Endodermal cell (in vitro differentiated cells): ENCODE results near the gene PDE6B. TPM values are rescaled to one million over a fixed set of nuclear protein-coding genes. Genes with fewer than 3 reads are reported as not detected.
A peak's percentile ranks its signal among the peaks of the same experiment; 100 is the strongest.
"Not testable (repeated sequence)": the region's sequence is repeated elsewhere in the genome, so short reads cannot be mapped to it uniquely, and the experiment has no call there.

Source experiments
- DNase-seq: peaks from one replicate; pipeline ENCODE4 v3.0.0-alpha.2; 2017
- H3K27ac ChIP-seq: 2 replicates; pipeline ENCODE4 v1.5.1; 2013; ENCODE audit warnings: mild to moderate bottlenecking, low read depth, low read length, moderate library complexity
- H3K27me3 ChIP-seq: 2 replicates; pipeline ENCODE4 v1.6.1; 2013; ENCODE audit warnings: mild to moderate bottlenecking, low read length, moderate library complexity; ENCODE audit not compliant: insufficient read depth, control insufficient read depth, poor library complexity, severe bottlenecking
- H3K36me3 ChIP-seq: 2 replicates; pipeline ENCODE4 v1.7.0; 2013; ENCODE audit warnings: mild to moderate bottlenecking, low read length, moderate library complexity; ENCODE audit not compliant: control insufficient read depth, insufficient read depth
- H3K4me1 ChIP-seq: one replicate; pipeline ENCODE4 v1.7.0; 2013; ENCODE audit warnings: low read length; ENCODE audit not compliant: control insufficient read depth, insufficient read depth
- H3K4me3 ChIP-seq: 2 replicates; pipeline ENCODE4 v1.5.1; 2013; ENCODE audit warnings: mild to moderate bottlenecking, low read length, moderate library complexity
- H3K9ac ChIP-seq: 2 replicates; pipeline ENCODE4 v1.6.1; 2013; ENCODE audit warnings: mild to moderate bottlenecking, low read length, moderate library complexity; ENCODE audit not compliant: poor library complexity, severe bottlenecking; ENCODE audit errors: extremely low read depth
- H3K9me3 ChIP-seq: 2 replicates; pipeline ENCODE4 v1.6.1; 2013; ENCODE audit warnings: mild to moderate bottlenecking, low read length, moderate library complexity; ENCODE audit not compliant: control insufficient read depth
- H3K27ac Mint-ChIP-seq: 2 replicates; pipeline ENCODE4 v1.8.0; 2020; ENCODE audit warnings: mixed read lengths
- H3K27me3 Mint-ChIP-seq: 2 replicates; pipeline ENCODE4 v1.8.0; 2021; ENCODE audit warnings: mild to moderate bottlenecking, mixed read lengths; ENCODE audit not compliant: insufficient read depth
- H3K36me3 Mint-ChIP-seq: 2 replicates; pipeline ENCODE4 v1.8.0; 2020; ENCODE audit warnings: low read depth, mixed read lengths
- H3K4me1 Mint-ChIP-seq: 2 replicates; pipeline ENCODE4 v1.8.0; 2020; ENCODE audit warnings: mixed read lengths
- H3K4me3 Mint-ChIP-seq: 2 replicates; pipeline ENCODE4 v1.8.0; 2020; ENCODE audit warnings: mild to moderate bottlenecking, moderate library complexity, mixed read lengths
- H3K9me3 Mint-ChIP-seq: 2 replicates; pipeline ENCODE4 v1.8.0; 2020; ENCODE audit warnings: mild to moderate bottlenecking, mixed read lengths
- CTCF ChIP-seq: fragments of 200-600 bp; sonication (generic); conservative IDR thresholded peaks from 2 replicates; pipeline ENCODE4 v1.5.0; 2021; ENCODE audit warnings: antibody characterized with exemption, mild to moderate bottlenecking
- WGBS, 2 experiments: methylation state at CpG; one replicate each; pipeline versions ENCODE4 v1.1.5 to v1.1.7; 2013; ENCODE audit warnings: missing lambda C conversion rate in 2 of 2, mixed read lengths in 1 of 2; ENCODE audit not compliant: insufficient coverage in 1 of 2, insufficient read length in 1 of 2; 5-methylcytosine and 5-hydroxymethylcytosine counted together
- total RNA-seq, 2 donors: library from RNA; stranded (reverse); fragmentation: NEBNext Ultra II Directional in 1 of 2; extraction: Animal tissue kit (Norgen Biotek cat#: 25700) in 1 of 2; gene quantifications; 2 replicates in 1 of 2; 3 replicates in 1 of 2; pipeline ENCODE4 v1.2.1, GENCODE V29; 2021

Gene PDE6B
- total RNA-seq, 2 donors from 2014 or later = 12.4 to 14.6 TPM

- peaks cover 14% of the 10 kb centered on the region for H3K36me3 ChIP-seq
- Mint-ChIP-seq H3K4me3 (no peak overlapping the region), H3K27ac (no peak overlapping the region), H3K36me3 (peaks cover 8% of the 10 kb centered on the region), H3K4me1 (no peaks in the 10 kb centered on the region), H3K27me3 (peaks cover 24% of the 10 kb centered on the region), H3K9me3 (peaks cover 6% of the 10 kb centered on the region)
- H3K4me3 ChIP-seq = no peak overlapping the region
- peaks cover 6% of the 10 kb centered on the region for H3K27me3 ChIP-seq
- H3K9me3 ChIP-seq = no peaks in the 10 kb centered on the region
- no peak for DNase-seq
- 92 to 97% methylated on average over 22 to 46 of the region's 46 CpGs for WGBS, 2 experiments
- H3K4me1 ChIP-seq = no peaks in the 10 kb centered on the region
- TF ChIP-seq CTCF = no peak
- no peak overlapping the region for H3K27ac ChIP-seq
- H3K9ac ChIP-seq = no peak overlapping the region
Measured at GRCh38 chr4:704198-704891, 79.0 kb downstream of the PDE6B start.

- peak overlapping the region; percentile 76 for H3K4me3 ChIP-seq
Measured at GRCh38 chr4:704971-705277, 79.6 kb downstream of the PDE6B start.

GRCh38 chr4:705278-706082, 80.1 kb downstream of the PDE6B start, which contains the start of gene PCGF3:
PCGF3 (plus strand) TSS chr4:705832; CDS start chr4:733681, 27,849 bp downstream.
- H3K4me3 ChIP-seq = peak within 1 kb of the TSS; percentile 89
- peak within 1 kb of the TSS; percentile 53 for H3K4me3 Mint-ChIP-seq
- TF ChIP-seq CTCF = no peak
- peaks cover 6% of the 10 kb centered on the region for H3K27me3 ChIP-seq
- WGBS, 2 experiments = 0 to 3% methylated on average over 23 to 82 of the region's 82 CpGs
- peak within 1 kb of the TSS; percentile 21 for H3K27ac Mint-ChIP-seq
- H3K27ac ChIP-seq = peak within 1 kb of the TSS; percentile 97
- H3K36me3 Mint-ChIP-seq = peaks cover 19% of the 10 kb centered on the region
- H3K4me1 ChIP-seq = no peaks in the 10 kb centered on the region
- DNase-seq = peak; percentile 99
- no peaks in the 10 kb centered on the region for H3K4me1 Mint-ChIP-seq
- H3K9ac ChIP-seq = peak within 1 kb of the TSS; percentile 96
- H3K36me3 ChIP-seq = peaks cover 25% of the 10 kb centered on the region
- H3K9me3 Mint-ChIP-seq = peaks cover 10% of the 10 kb centered on the region
- H3K9me3 ChIP-seq = no peaks in the 10 kb centered on the region
- peaks cover 19% of the 10 kb centered on the region for H3K27me3 Mint-ChIP-seq

More at GRCh38 chr4:704971-705277, 79.6 kb downstream of the PDE6B start:
- Histone ChIP-seq H3K36me3 (peaks cover 20% of the 10 kb centered on the region), H3K27ac (no peak overlapping the region), H3K9me3 (no peaks in the 10 kb centered on the region), H3K4me1 (no peaks in the 10 kb centered on the region), H3K9ac (no peak overlapping the region), H3K27me3 (peaks cover 6% of the 10 kb centered on the region)
- Mint-ChIP-seq H3K4me1 (no peaks in the 10 kb centered on the region), H3K36me3 (peaks cover 14% of the 10 kb centered on the region), H3K9me3 (peaks cover 10% of the 10 kb centered on the region), H3K27me3 (peaks cover 24% of the 10 kb centered on the region), H3K27ac (no peak overlapping the region), H3K4me3 (peak overlapping the region; percentile 53)
- 98 to 100% methylated on average over 1 of the region's 1 CpG for WGBS, 2 experiments
- DNase-seq = no peak
- TF ChIP-seq CTCF = no peak

GRCh38 chr4:706083-706633, 80.8 kb downstream of the PDE6B start:
- peak overlapping the region; percentile 89 for H3K4me3 ChIP-seq
- Mint-ChIP-seq H3K4me3 (peak overlapping the region; percentile 53), H3K27me3 (peaks cover 16% of the 10 kb centered on the region), H3K36me3 (peaks cover 26% of the 10 kb centered on the region)
- not testable (repeated sequence) for H3K9me3 Mint-ChIP-seq, H3K4me1 ChIP-seq, H3K27ac Mint-ChIP-seq, DNase-seq, H3K4me1 Mint-ChIP-seq, H3K9me3 ChIP-seq, H3K27me3 ChIP-seq
- H3K36me3 ChIP-seq = peaks cover 29% of the 10 kb centered on the region
- WGBS, 2 experiments = 1 to 6% methylated on average over 14 to 21 of the region's 21 CpGs
- H3K27ac ChIP-seq = peak overlapping the region; percentile 97
- peak overlapping the region; percentile 96 for H3K9ac ChIP-seq
